ENCODE data around the gene SRP9. TPM values are rescaled to one million over a fixed set of nuclear protein-coding genes. Genes with fewer than 3 reads are reported as not detected.

Gene SRP9
- total RNA-seq, 2 experiments from 2014 or later, result 275 to 304 TPM

DNA sequence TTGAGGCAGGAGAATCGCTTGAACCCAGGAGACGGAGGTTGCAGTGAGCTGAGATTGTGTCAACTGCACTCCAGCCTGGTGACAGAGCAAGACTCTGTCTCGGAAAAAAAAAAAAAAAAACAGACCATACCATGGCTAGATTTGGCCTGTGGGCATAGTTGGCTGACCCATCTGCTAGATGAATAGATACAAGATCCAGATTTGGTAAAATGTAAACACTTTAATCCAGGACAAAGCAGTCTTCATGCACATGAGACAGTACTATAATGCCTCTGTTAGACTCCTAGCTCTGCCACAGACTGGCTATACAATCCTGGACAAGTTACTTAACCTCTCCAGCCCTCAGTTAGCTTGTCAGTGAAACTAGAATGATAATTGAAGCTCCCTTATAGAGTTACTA is 27.9 kb upstream of the SRP9 start:
- H3K27ac Mint-ChIP-seq, result no peak overlapping the region
- CTCF ChIA-PET, result interaction anchor here (0.9 kb wide), 1 partner anchor 275 kb away, joined by 3 read pairs; no protein-coding TSS in a partner anchor

DNA sequence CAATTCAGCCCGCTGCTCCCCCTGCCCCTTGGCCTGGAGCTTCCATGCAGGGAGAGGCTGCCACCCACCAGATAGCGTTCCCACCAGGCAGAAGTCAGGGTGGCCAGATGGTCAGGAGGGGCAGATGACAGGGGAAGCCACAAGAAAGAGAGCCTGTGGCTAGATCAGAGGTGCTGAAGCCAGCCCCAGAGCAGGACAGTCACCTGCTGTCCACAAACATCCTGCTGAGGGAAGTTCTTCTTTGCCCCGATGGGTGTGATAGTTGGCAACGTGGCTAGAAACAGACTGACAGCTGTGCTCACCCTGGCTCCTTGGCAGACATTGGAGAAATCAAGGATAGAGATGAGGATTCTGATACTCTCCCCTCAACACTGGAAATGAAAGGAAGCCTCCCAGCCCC is 27.2 kb upstream of the SRP9 start:
- ChIA-PET POLR2A (no interaction called here), CTCF (interaction anchor here (0.9 kb wide), 1 partner anchor 276 kb away, joined by 3 read pairs; no protein-coding TSS in a partner anchor)
- ATAC-seq (no peak), DNase-seq (no peak)
- intact Hi-C loops (cut with micrococcal nuclease), result no loop called here
- Mint-ChIP-seq H3K36me3 (ENCODE audit: low read depth) (no peaks in the 10 kb centered on the region), H3K27me3 (no peaks in the 10 kb centered on the region), H3K27ac (no peak overlapping the region), H3K4me3 (no peak overlapping the region), H3K4me1 (ENCODE audit: low read depth) (peaks cover 4% of the 10 kb centered on the region), H3K9me3 (no peaks in the 10 kb centered on the region)
- TF ChIP-seq, protein P1, sequence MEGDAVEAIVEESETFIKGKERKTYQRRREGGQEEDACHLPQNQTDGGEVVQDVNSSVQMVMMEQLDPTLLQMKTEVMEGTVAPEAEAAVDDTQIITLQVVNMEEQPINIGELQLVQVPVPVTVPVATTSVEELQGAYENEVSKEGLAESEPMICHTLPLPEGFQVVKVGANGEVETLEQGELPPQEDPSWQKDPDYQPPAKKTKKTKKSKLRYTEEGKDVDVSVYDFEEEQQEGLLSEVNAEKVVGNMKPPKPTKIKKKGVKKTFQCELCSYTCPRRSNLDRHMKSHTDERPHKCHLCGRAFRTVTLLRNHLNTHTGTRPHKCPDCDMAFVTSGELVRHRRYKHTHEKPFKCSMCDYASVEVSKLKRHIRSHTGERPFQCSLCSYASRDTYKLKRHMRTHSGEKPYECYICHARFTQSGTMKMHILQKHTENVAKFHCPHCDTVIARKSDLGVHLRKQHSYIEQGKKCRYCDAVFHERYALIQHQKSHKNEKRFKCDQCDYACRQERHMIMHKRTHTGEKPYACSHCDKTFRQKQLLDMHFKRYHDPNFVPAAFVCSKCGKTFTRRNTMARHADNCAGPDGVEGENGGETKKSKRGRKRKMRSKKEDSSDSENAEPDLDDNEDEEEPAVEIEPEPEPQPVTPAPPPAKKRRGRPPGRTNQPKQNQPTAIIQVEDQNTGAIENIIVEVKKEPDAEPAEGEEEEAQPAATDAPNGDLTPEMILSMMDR (IDR thresholded peaks at IDR 0.05), result no peak

More for the DNA sequence above, 27.9 kb upstream of the SRP9 start:
- Mint-ChIP-seq H3K4me3 (no peak overlapping the region), H3K4me1 (ENCODE audit: low read depth) (no peaks in the 10 kb centered on the region), H3K9me3 (no peaks in the 10 kb centered on the region), H3K36me3 (ENCODE audit: low read depth) (no peaks in the 10 kb centered on the region), H3K27me3 (no peaks in the 10 kb centered on the region)
- TF ChIP-seq, protein P1 (IDR thresholded peaks at IDR 0.05), result no peak
- POLR2A ChIA-PET, result no interaction called here
- no peak for ATAC-seq
- intact Hi-C loops (cut with micrococcal nuclease), result no loop called here
- DNase-seq, result no peak

GRCh38 chr1:225750875-225751824 is 26.5 kb upstream of the SRP9 start:
- intact Hi-C loops (cut with micrococcal nuclease), result no loop called here
- no peak overlapping the region for H3K4me3 Mint-ChIP-seq
- TF ChIP-seq, protein P1 (IDR thresholded peaks at IDR 0.05), result no peak
- no peaks in the 10 kb centered on the region for H3K27me3 Mint-ChIP-seq
- no peak for ATAC-seq
- H3K9me3 Mint-ChIP-seq, result no peaks in the 10 kb centered on the region
- peaks cover 4% of the 10 kb centered on the region for H3K4me1 Mint-ChIP-seq (ENCODE audit: low read depth)
- no peaks in the 10 kb centered on the region for H3K36me3 Mint-ChIP-seq (ENCODE audit: low read depth)
- DNase-seq, result no peak
- ChIA-PET CTCF (no interaction called here), POLR2A (no interaction called here)
- H3K27ac Mint-ChIP-seq, result no peak overlapping the region

DNA sequence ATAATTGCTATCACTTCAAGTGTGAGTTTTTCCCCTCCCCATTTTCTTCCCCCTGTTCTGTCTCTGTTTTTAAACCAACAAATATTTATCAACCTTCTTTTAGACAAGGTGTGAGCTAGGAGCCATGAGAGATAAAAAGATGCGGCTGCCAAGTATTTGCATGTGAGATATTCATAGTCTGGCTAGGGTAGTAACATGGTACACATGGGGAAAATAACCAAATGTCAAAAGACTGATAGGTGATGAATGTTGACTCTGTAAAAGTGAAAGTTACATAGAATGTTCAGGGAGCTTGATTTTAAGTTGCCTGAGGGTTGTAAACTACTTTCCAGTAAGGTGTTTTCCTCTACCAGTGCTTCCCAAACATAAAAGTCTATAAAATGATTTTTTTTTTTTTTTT is 25.4 kb upstream of the SRP9 start:
- no peak for ATAC-seq
- no peaks in the 10 kb centered on the region for H3K27me3 Mint-ChIP-seq
- TF ChIP-seq, protein P1 (IDR thresholded peaks at IDR 0.05), result no peak
- intact Hi-C loops (cut with micrococcal nuclease), result no loop called here
- POLR2A ChIA-PET, result no interaction called here
- DNase-seq, result no peak
- peaks cover 4% of the 10 kb centered on the region for H3K4me1 Mint-ChIP-seq (ENCODE audit: low read depth)
- no peaks in the 10 kb centered on the region for H3K9me3 Mint-ChIP-seq
- H3K36me3 Mint-ChIP-seq (ENCODE audit: low read depth), result no peaks in the 10 kb centered on the region
- CTCF ChIA-PET, result no interaction called here
- no peak overlapping the region for H3K4me3 Mint-ChIP-seq
- H3K27ac Mint-ChIP-seq, result no peak overlapping the region

GRCh38 chr1:225754940-225755641 is 22.5 kb upstream of the SRP9 start:
- no peak for DNase-seq
- H3K9me3 Mint-ChIP-seq, result no peaks in the 10 kb centered on the region
- ChIA-PET CTCF (no interaction called here), POLR2A (no interaction called here)
- no peak overlapping the region for H3K4me3 Mint-ChIP-seq
- H3K36me3 Mint-ChIP-seq (ENCODE audit: low read depth), result no peaks in the 10 kb centered on the region
- TF ChIP-seq, protein P1 (IDR thresholded peaks at IDR 0.05), result no peak
- intact Hi-C loops (cut with micrococcal nuclease), result no loop called here
- H3K4me1 Mint-ChIP-seq (ENCODE audit: low read depth), result peaks cover 4% of the 10 kb centered on the region
- ATAC-seq, result no peak
- no peak overlapping the region for H3K27ac Mint-ChIP-seq
- no peaks in the 10 kb centered on the region for H3K27me3 Mint-ChIP-seq
